ENCODE measurements around the gene IL2RA. TPM values are rescaled to one million over a fixed set of nuclear protein-coding genes. Genes with fewer than 3 reads are reported as not detected.

IL2RA gene
- total and polyA plus RNA-seq, 9 of the 15 experiments (the other 6 are each of a cell fraction or from before 2014, with no cell fraction given) = 0.95 TPM; not detected in 8

DNA sequence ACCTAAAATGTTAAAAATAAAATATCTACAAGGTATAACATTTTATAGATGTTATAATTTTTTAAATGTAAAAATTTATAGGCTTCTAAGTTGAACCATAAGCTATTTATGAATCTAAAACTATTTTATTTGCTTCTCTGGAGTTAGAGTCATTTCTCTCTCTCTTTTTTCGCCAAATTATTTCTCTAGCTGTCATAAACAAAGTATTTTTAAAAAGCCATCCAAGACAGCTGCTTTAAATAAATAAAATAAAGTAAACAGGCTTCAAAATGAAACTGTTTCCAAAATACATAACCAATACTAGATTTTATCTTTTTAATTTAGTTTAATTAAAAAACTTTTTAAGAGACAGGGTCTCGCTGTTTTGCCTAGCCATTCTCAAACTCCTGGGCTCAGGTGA lies 72.4 kb downstream of the IL2RA start:
- no TSS peak for BruUV-seq (replicated peaks)
- no peaks in the 10 kb centered on the region for H3K9me1 ChIP-seq (ENCODE audit: control insufficient read depth, insufficient read depth, low read length)
- ChIA-PET POLR2A (interaction anchor here (0.8 kb wide), 1 partner anchor 44 kb away, joined by 3 read pairs; no protein-coding TSS in a partner anchor), CTCF (ENCODE audit: low intra/inter-chr PET ratio) (no interaction called here)
- TF ChIP-seq ZNF699 (CRISPR knock-in tag; IDR thresholded peaks at IDR 0.05; ENCODE audit: insufficient replicate concordance) (no peak), ZNF311 (CRISPR knock-in tag; IDR thresholded peaks at IDR 0.05) (no peak), ESRRA (IDR thresholded peaks at IDR 0.05; ENCODE audit: borderline replicate concordance, low read depth) (no peak), SP2 (IDR thresholded peaks at IDR 0.05; ENCODE audit: extremely low read depth, low read depth, low read length, poor library complexity, severe bottlenecking) (no peak), JUND (IDR thresholded peaks at IDR 0.05; ENCODE audit: borderline replicate concordance, low read depth, low read length) (no peak), JUND (tag; IDR thresholded peaks at IDR 0.05; ENCODE audit: borderline replicate concordance, low read depth, low read length) (no peak), HSF4 (CRISPR knock-in tag; IDR thresholded peaks at IDR 0.05; ENCODE audit: borderline replicate concordance) (no peak), RBM34 (IDR thresholded peaks at IDR 0.05; ENCODE audit: borderline replicate concordance, insufficient read depth, low read length) (no peak), KAT2B (IDR thresholded peaks at IDR 0.05; ENCODE audit: low read depth, low read length) (no peak), ETV6 (IDR thresholded peaks at IDR 0.05; ENCODE audit: borderline replicate concordance in 1 of 2, low read depth in 2 of 2, low read length in 1 of 2) (no peak), ETV6 (CRISPR knock-in tag; IDR thresholded peaks at IDR 0.05; ENCODE audit: borderline replicate concordance) (no peak), HLTF (IDR thresholded peaks at IDR 0.05) (no peak), ESRRB (CRISPR knock-in tag; IDR thresholded peaks at IDR 0.05; ENCODE audit: borderline replicate concordance) (no peak), CCNT2 (IDR thresholded peaks at IDR 0.05; ENCODE audit: borderline replicate concordance, extremely low read depth, insufficient read length, low read depth, low read length) (no peak), NCOR1 (IDR thresholded peaks at IDR 0.05) (no peak), YY1 (IDR thresholded peaks at IDR 0.05; ENCODE audit: borderline replicate concordance in 1 of 3, control insufficient read depth in 1 of 3, extremely low read depth in 1 of 3, insufficient read depth in 3 of 3, insufficient read length in 1 of 3, insufficient replicate concordance in 2 of 3, low read depth in 1 of 3, low read length in 2 of 3) (no peak), CBFA2T3 (IDR thresholded peaks at IDR 0.05) (no peak), ZNF3 (CRISPR knock-in tag; IDR thresholded peaks at IDR 0.05) (no peak), MEF2D (tag; conservative IDR thresholded peaks at IDR 0.05; ENCODE audit: low read depth) (no peak), MBD2 (IDR thresholded peaks at IDR 0.05; ENCODE audit: borderline replicate concordance, low read depth) (no peak)
- TF ChIP-seq, protein P1, sequence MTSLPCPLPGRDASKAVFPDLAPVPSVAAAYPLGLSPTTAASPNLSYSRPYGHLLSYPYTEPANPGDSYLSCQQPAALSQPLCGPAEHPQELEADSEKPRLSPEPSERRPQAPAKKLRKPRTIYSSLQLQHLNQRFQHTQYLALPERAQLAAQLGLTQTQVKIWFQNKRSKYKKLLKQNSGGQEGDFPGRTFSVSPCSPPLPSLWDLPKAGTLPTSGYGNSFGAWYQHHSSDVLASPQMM (CRISPR knock-in tag; IDR thresholded peaks at IDR 0.05) = no peak
- TF ChIP-seq, protein P2, sequence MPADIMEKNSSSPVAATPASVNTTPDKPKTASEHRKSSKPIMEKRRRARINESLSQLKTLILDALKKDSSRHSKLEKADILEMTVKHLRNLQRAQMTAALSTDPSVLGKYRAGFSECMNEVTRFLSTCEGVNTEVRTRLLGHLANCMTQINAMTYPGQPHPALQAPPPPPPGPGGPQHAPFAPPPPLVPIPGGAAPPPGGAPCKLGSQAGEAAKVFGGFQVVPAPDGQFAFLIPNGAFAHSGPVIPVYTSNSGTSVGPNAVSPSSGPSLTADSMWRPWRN (IDR thresholded peaks at IDR 0.05; ENCODE audit: low read depth) = no peak
- no peaks in the 10 kb centered on the region for H4K20me1 ChIP-seq (replicated peaks; ENCODE audit: control insufficient read depth, insufficient read depth, low read length)
- no peaks in the 10 kb centered on the region for H3K27me3 ChIP-seq (ENCODE audit: control insufficient read depth in 2 of 2, insufficient read depth in 2 of 2, low read length in 2 of 2)
- intact Hi-C loops (cut with micrococcal nuclease) (no loop called here), in situ Hi-C loops (cut with MboI) (no loop called here)
- 49% methylated on average over 2 of the region's 2 CpGs for WGBS (ENCODE audit: insufficient coverage, low coverage, missing lambda C conversion rate)
- DNase-seq (ENCODE audit: extremely low read depth in 1 of 4, low spot score in 3 of 4) (no peak), ATAC-seq (no peak), FAIRE-seq (no peak)
- H3K27ac ChIP-seq (ENCODE audit: extremely low read depth, low read depth, low read length) = no peak overlapping the region
- H3K4me1 ChIP-seq (replicated peaks in 1 of 2; ENCODE audit: control insufficient read depth in 2 of 2, insufficient read depth in 2 of 2, low read length in 2 of 2) = peaks cover 5 to 19% of the 10 kb centered on the region in 2 experiments; a peak in 4 of 5 replicates
- H3K9me3 ChIP-seq (replicated peaks; ENCODE audit: control insufficient read depth, insufficient read depth, low read depth, low read length) = peaks cover 5% of the 10 kb centered on the region
- no peak overlapping the region for H2AFZ ChIP-seq (ENCODE audit: low read depth, low read length)
- no peaks in the 10 kb centered on the region for H3K79me2 ChIP-seq (ENCODE audit: control insufficient read depth, insufficient read depth, low read length)
- no peak overlapping the region for H3K9ac ChIP-seq (ENCODE audit: insufficient read depth in 1 of 2, low read depth in 2 of 2, low read length in 2 of 2)
- no peak overlapping the region for H3K4me3 ChIP-seq
- H3K4me2 ChIP-seq (ENCODE audit: insufficient read depth, low read length) = no peak overlapping the region
- H3K36me3 ChIP-seq (ENCODE audit: control insufficient read depth, insufficient read depth, low read length) = no peaks in the 10 kb centered on the region
